Liver (tissue), 9 donors: Measurements from ENCODE around the gene NKAIN1. TPM values are rescaled to one million over a fixed set of nuclear protein-coding genes. Genes with fewer than 3 reads are reported as not detected.

ENCODE experiments used
- DNase-seq: peaks from one replicate; pipeline ENCODE4 v3.0.0-alpha.2; 2017; ENCODE audit warnings: low spot score
- H3K27ac ChIP-seq, 2 donors: one replicate each; pipeline ENCODE4 v1.7.0; 2013; ENCODE audit warnings: inconsistent platforms in 2 of 2, low read length in 2 of 2, control low read depth in 1 of 2, low read depth in 1 of 2, mild to moderate bottlenecking in 1 of 2
- H3K27me3 ChIP-seq, 4 donors: one replicate each; pipeline versions ENCODE4 v1.6.1 to v1.7.0; 2013; ENCODE audit warnings: low read length in 3 of 4, inconsistent platforms in 1 of 4, mild to moderate bottlenecking in 1 of 4, moderate library complexity in 1 of 4; ENCODE audit not compliant: control insufficient read depth in 4 of 4, insufficient read depth in 4 of 4
- H3K36me3 ChIP-seq, 4 donors: one replicate each; pipeline versions ENCODE4 v1.6.1 to v1.7.0; 2013; ENCODE audit warnings: low read length in 3 of 4, mild to moderate bottlenecking in 3 of 4, low read depth in 1 of 4, moderate library complexity in 1 of 4; ENCODE audit not compliant: control insufficient read depth in 4 of 4, insufficient read depth in 3 of 4
- H3K4me1 ChIP-seq, 4 donors: one replicate each; pipeline versions ENCODE4 v1.6.1 to v1.7.0; 2013; ENCODE audit warnings: low read length in 3 of 4, mild to moderate bottlenecking in 3 of 4, moderate library complexity in 1 of 4; ENCODE audit not compliant: control insufficient read depth in 4 of 4, insufficient read depth in 4 of 4
- H3K4me3 ChIP-seq, 3 donors: one replicate each; pipeline versions ENCODE4 v1.6.1 to v1.7.0; 2013; ENCODE audit warnings: low read length in 3 of 3, control low read depth in 1 of 3, low read depth in 1 of 3, mild to moderate bottlenecking in 1 of 3
- H3K9ac ChIP-seq, 2 donors: one replicate each; pipeline ENCODE4 v1.7.0; 2013; ENCODE audit warnings: low read length in 2 of 2, mild to moderate bottlenecking in 2 of 2, moderate library complexity in 2 of 2, control low read depth in 1 of 2, low read depth in 1 of 2
- H3K9me3 ChIP-seq, 4 donors: one replicate each; pipeline versions ENCODE4 v1.6.1 to v1.7.0; 2013; ENCODE audit warnings: low read length in 3 of 4; ENCODE audit not compliant: control insufficient read depth in 4 of 4
- ATF3 ChIP-seq: IDR thresholded peaks from 2 replicates; pipeline ENCODE4 v1.6.1; 2016; ENCODE audit warnings: antibody characterized with exemption
- CTCF ChIP-seq: fragments of 150-350 bp; IDR thresholded peaks from 2 replicates; pipeline ENCODE4 v1.5.1; 2017; ENCODE audit warnings: improper control_type of control experiment, low read depth, low read length; ENCODE audit not compliant: missing input control
- EGR1 ChIP-seq, 2 donors: IDR thresholded peaks; 2 replicates each; pipeline ENCODE4 v1.6.1; 2016 to 2018; ENCODE audit warnings: antibody characterized with exemption in 2 of 2, low read depth in 2 of 2
- FOXA1 ChIP-seq: IDR thresholded peaks from 2 replicates; pipeline ENCODE4 v1.6.1; 2016; ENCODE audit warnings: antibody characterized with exemption
- FOXA2 ChIP-seq: IDR thresholded peaks from 2 replicates; pipeline ENCODE4 v1.6.1; 2016; ENCODE audit warnings: antibody characterized with exemption
- GABPA ChIP-seq, 2 donors: IDR thresholded peaks in 1 of 2; conservative IDR thresholded peaks in 1 of 2; 2 replicates each; pipeline ENCODE4 v1.6.1; 2016; ENCODE audit warnings: antibody characterized with exemption in 2 of 2, mild to moderate bottlenecking in 1 of 2, moderate library complexity in 1 of 2
- HNF4G ChIP-seq: IDR thresholded peaks from 2 replicates; pipeline ENCODE4 v1.6.1; 2016; ENCODE audit warnings: antibody characterized with exemption
- MAX ChIP-seq: IDR thresholded peaks from 2 replicates; pipeline ENCODE4 v1.6.1; 2016; ENCODE audit warnings: antibody characterized with exemption
- NR2F2 ChIP-seq: IDR thresholded peaks from 2 replicates; pipeline ENCODE4 v1.6.1; 2016; ENCODE audit warnings: antibody characterized with exemption
- RAD21 ChIP-seq, 2 donors: IDR thresholded peaks; 2 replicates each; pipeline ENCODE4 v1.6.1; 2016; ENCODE audit warnings: antibody characterized with exemption in 2 of 2, mild to moderate bottlenecking in 2 of 2
- REST ChIP-seq: IDR thresholded peaks from 2 replicates; pipeline ENCODE4 v1.6.1; 2016; ENCODE audit warnings: antibody characterized with exemption, mild to moderate bottlenecking
- RXRA ChIP-seq, 2 donors: IDR thresholded peaks; 2 replicates each; pipeline ENCODE4 v1.6.1; 2017 to 2018; ENCODE audit warnings: antibody characterized with exemption in 2 of 2, mild to moderate bottlenecking in 1 of 2
- TAF1 ChIP-seq: conservative IDR thresholded peaks from 2 replicates; pipeline ENCODE4 v1.6.1; 2016; ENCODE audit warnings: antibody characterized with exemption, mild to moderate bottlenecking
- YY1 ChIP-seq: IDR thresholded peaks from 2 replicates; pipeline ENCODE4 v1.6.1; 2016; ENCODE audit warnings: antibody characterized with exemption, mild to moderate bottlenecking
- ZBTB33 ChIP-seq: IDR thresholded peaks from 2 replicates; pipeline ENCODE4 v1.6.1; 2016; ENCODE audit warnings: antibody characterized with exemption
- WGBS: extraction: QIAGEN DNeasy Blood & Tissue Kit; methylation state at CpG from one replicate; pipeline ENCODE4 v1.1.7; 2013; 5-methylcytosine and 5-hydroxymethylcytosine counted together
- polyA plus RNA-seq, 2 donors: library from polyadenylated mRNA; stranded (reverse) in 1 of 2; unstranded in 1 of 2; fragments of 200-250 nt in 1 of 2; fragments of >200 nt in 1 of 2; fragmentation: Nextera tagmentation in 1 of 2; extraction: Ambion mirVana in 1 of 2; gene quantifications; one replicate each; pipeline versions ENCODE4 v1.2.1 to v1.2.3, GENCODE V29; 2013 to 2015
- total RNA-seq, 2 donors: library from RNA; depleted of rRNA; stranded (reverse); fragments of >200 nt; gene quantifications; one replicate each; pipeline ENCODE4 v1.2.3, GENCODE V29; 2014
- donor health status: healthy.
- donor health status: healthy.
- donor health status: healthy.
- donor health status: healthy.
- donor health status: healthy.

Gene NKAIN1
- total and polyA plus RNA-seq, 4 donors, result not detected

GRCh38 chr1:31183126-31183525 lies 56.6 kb downstream of the NKAIN1 start:
- Histone ChIP-seq H3K9ac (no peak overlapping the region), H3K27me3 (peaks cover 0 to 8% (median 0%) of the 10 kb centered on the region in 4 donors), H3K36me3 (no peaks in the 10 kb centered on the region), H3K27ac (no peak overlapping the region), H3K4me1 (peaks cover 0 to 9% (median 7%) of the 10 kb centered on the region in 4 donors), H3K9me3 (no peaks in the 10 kb centered on the region), H3K4me3 (no peak overlapping the region)
- TF ChIP-seq FOXA2, result no peak
- no peak for TF ChIP-seq YY1
- no peak for TF ChIP-seq ZBTB33
- no peak for TF ChIP-seq MAX
- TF ChIP-seq RAD21 (IDR thresholded peaks at IDR 0.05), result no peak
- no peak for TF ChIP-seq CTCF
- no peak for TF ChIP-seq ATF3
- no peak for TF ChIP-seq RXRA (IDR thresholded peaks at IDR 0.05)
- TF ChIP-seq FOXA1, result no peak
- no peak for TF ChIP-seq REST
- TF ChIP-seq NR2F2, result no peak
- no peak for TF ChIP-seq EGR1 (IDR thresholded peaks at IDR 0.05; ENCODE audit: low read depth in 2 of 2)
- no peak for TF ChIP-seq HNF4G
- TF ChIP-seq GABPA (IDR thresholded peaks at IDR 0.05 in 1 of 2, conservative IDR thresholded peaks at IDR 0.05 in 1 of 2), result no peak
- WGBS, result 74% methylated on average over 6 of the region's 6 CpGs
- DNase-seq, result no peak

- Histone ChIP-seq H3K27ac (no peak overlapping the region), H3K4me1 (peaks cover 0 to 9% (median 7%) of the 10 kb centered on the region in 4 donors), H3K4me3 (peak overlapping the region in 1 of 3 donors; percentile 26), H3K9me3 (no peaks in the 10 kb centered on the region), H3K9ac (no peak overlapping the region), H3K36me3 (no peaks in the 10 kb centered on the region), H3K27me3 (peaks cover 0 to 6% (median 0%) of the 10 kb centered on the region in 4 donors)
- peak; percentile 73 for DNase-seq
- TF ChIP-seq REST, result peak; percentile 99
- no peak for TF ChIP-seq TAF1
- 7% methylated on average over 18 of the region's 18 CpGs for WGBS
Observed at GRCh38 chr1:31182352-31182751, 57.3 kb downstream of the NKAIN1 start.
